Erythroblast (primary cell): ENCODE results near the gene HSPA13.

Source experiments
- GATA1 ChIP-seq: IDR thresholded peaks from 2 replicates; pipeline ENCODE4 v1.6.1; 2011; ENCODE audit warnings: low read depth, mild to moderate bottlenecking, control low read depth, low read length, moderate library complexity
- POLR2A ChIP-seq: IDR thresholded peaks from 2 replicates; pipeline ENCODE4 v1.6.1; 2011; ENCODE audit warnings: mild to moderate bottlenecking, low read length

- TF ChIP-seq POLR2A: no peak
- TF ChIP-seq GATA1: no peak
Observed at GRCh38 chr21:14384453-14384852, 1.5 kb upstream of the HSPA13 start.
